ENCODE data around the gene VPS39. TPM values are rescaled to one million over a fixed set of nuclear protein-coding genes. Genes with fewer than 3 reads are reported as not detected.

The VPS39 gene
- total RNA-seq, 4 donors from 2014 or later: 24.4 to 57.2 (median 31.9) TPM

DNA sequence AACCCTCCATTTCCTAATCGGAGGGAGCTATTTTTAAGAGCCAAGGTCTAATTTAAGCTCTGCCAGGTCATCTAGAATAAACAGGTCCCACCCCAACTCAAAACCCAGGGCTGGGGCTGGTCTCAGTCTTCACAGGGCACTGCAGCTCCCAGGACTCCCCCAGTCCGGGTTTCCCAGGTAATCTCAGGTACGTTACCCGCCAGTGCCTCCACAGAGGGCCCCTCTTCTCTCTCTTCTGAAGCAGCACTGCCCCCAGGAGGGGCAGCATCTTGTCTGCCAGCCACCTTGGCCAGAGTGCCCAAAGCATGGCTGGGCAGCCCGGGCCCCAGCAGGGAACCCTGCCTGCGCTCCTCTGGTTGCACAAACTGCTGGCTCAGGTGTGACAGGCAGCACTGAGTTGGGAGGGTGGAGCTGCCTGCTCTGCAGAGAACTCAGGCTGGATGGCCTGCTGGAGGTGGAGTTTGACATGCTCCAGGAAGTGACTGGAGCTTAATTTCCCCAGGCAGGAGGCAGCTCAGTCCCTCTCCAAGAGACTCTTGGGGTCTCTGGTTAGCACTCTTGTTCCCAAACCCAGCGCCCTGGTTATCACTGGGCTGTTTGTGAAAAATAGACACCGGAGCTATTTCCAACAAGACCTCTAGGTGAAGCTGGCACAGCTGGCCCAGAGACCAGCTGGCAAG is 51.7 kb downstream of the VPS39 start, which contains the start of gene PLA2G4F:
TSS of gene PLA2G4F (minus strand) at position 394 of the 680 bp plus-strand sequence. CDS start at position 307, 87 bp downstream.
- TF ChIP-seq, protein P1, sequence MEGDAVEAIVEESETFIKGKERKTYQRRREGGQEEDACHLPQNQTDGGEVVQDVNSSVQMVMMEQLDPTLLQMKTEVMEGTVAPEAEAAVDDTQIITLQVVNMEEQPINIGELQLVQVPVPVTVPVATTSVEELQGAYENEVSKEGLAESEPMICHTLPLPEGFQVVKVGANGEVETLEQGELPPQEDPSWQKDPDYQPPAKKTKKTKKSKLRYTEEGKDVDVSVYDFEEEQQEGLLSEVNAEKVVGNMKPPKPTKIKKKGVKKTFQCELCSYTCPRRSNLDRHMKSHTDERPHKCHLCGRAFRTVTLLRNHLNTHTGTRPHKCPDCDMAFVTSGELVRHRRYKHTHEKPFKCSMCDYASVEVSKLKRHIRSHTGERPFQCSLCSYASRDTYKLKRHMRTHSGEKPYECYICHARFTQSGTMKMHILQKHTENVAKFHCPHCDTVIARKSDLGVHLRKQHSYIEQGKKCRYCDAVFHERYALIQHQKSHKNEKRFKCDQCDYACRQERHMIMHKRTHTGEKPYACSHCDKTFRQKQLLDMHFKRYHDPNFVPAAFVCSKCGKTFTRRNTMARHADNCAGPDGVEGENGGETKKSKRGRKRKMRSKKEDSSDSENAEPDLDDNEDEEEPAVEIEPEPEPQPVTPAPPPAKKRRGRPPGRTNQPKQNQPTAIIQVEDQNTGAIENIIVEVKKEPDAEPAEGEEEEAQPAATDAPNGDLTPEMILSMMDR (IDR thresholded peaks at IDR 0.05): peak in 1 of 6 experiments; percentile 17
- TF ChIP-seq POLR2A (IDR thresholded peaks at IDR 0.05): peak in 1 of 4 donors; percentile 59
- 25 to 54% methylated on average over 2 to 6 of the region's 8 CpGs for WGBS, 2 donors
- peak within 1 kb of the TSS; percentile 67 to 83 (median 76) for H3K27ac ChIP-seq
- H3K4me3 ChIP-seq: peak within 1 kb of the TSS; percentile 32 to 58 (median 44)
- intact Hi-C loops (cut with DNase I): no loop called here
- H3K4me1 ChIP-seq: peaks cover 12 to 75% (median 29%) of the 10 kb centered on the region in 3 donors
- no peaks in the 10 kb centered on the region for H3K9me3 ChIP-seq
- no peak for DNase-seq
- no peaks in the 10 kb centered on the region for H3K27me3 ChIP-seq
- H3K36me3 ChIP-seq: peaks cover 0 to 28% (median 22%) of the 10 kb centered on the region in 3 donors

DNA sequence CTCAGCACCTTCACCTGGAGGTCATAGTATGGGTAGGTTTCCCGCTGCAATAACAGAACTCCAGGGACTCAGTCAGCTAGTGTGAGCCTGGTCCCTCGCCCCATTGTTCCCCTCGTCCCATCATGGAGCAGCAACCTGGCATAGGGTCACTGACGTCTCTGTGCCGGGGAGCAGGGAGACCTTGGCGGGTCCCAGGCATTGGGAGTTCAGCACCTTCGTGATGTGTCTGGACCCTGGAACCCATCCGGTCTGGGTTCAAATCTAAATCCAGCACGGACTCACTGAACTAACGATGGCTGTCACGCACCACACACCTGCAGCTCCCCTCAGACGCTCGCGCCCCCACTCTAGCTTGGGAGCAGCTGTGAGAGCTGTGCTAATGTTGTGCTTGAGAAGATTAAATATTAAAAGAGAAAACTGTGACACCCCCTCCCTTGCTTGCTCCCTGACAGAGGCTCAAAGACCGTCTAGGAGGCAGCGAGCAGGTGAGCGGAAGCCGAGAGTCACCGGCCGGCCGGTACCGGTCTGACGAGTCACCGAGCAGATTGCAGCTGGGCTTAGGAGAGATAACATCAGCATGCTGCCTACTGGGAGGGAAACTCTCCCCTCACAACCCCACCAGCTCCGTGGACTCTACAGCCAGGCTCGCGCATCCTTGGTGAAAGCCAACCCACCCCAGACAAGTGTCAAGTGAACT is 52.4 kb downstream of the VPS39 start:
- intact Hi-C loops (cut with DNase I): no loop called here
- Histone ChIP-seq H3K9me3 (no peaks in the 10 kb centered on the region), H3K27me3 (no peaks in the 10 kb centered on the region), H3K4me1 (peaks cover 12 to 82% (median 32%) of the 10 kb centered on the region in 3 donors), H3K36me3 (peaks cover 0 to 21% (median 20%) of the 10 kb centered on the region in 3 donors), H3K27ac (peak overlapping the region; percentile 67 to 83 (median 76)), H3K4me3 (peak overlapping the region; percentile 32 to 58 (median 44))
- no peak for DNase-seq
- WGBS, 2 donors: 18 to 42% methylated on average over 8 to 10 of the region's 27 CpGs
- TF ChIP-seq POLR2A (IDR thresholded peaks at IDR 0.05): no peak
- TF ChIP-seq, protein P1 (IDR thresholded peaks at IDR 0.05): no peak

DNA sequence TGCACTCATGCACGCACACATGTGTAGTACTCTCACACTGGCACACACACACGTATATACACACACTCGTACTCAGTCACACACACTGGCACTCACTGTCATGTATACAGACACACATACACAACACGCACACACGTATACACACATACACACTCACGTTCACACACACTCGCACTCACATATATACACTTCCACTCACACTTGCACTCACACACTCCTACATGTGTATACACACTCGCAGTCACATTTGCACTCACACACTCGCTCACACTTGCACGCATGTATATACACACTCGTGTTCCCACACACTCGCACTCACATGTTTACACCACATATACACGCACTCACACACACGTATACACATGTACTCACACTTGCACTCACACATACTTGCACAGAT is 53.1 kb downstream of the VPS39 start:
- peaks cover 12 to 89% (median 32%) of the 10 kb centered on the region in 3 donors for H3K4me1 ChIP-seq
- intact Hi-C loops (cut with DNase I): no loop called here
- 62 to 66% methylated on average over 14 of the region's 14 CpGs for WGBS, 2 donors
- no peaks in the 10 kb centered on the region for H3K9me3 ChIP-seq
- DNase-seq: no peak
- peaks cover 0 to 14% (median 12%) of the 10 kb centered on the region in 3 donors for H3K36me3 ChIP-seq
- H3K4me3 ChIP-seq: peak overlapping the region; percentile 32 to 58 (median 44)
- H3K27ac ChIP-seq: no peak overlapping the region
- no peaks in the 10 kb centered on the region for H3K27me3 ChIP-seq
- no peak for TF ChIP-seq POLR2A (IDR thresholded peaks at IDR 0.05)
- TF ChIP-seq, protein P1 (IDR thresholded peaks at IDR 0.05): no peak

DNA sequence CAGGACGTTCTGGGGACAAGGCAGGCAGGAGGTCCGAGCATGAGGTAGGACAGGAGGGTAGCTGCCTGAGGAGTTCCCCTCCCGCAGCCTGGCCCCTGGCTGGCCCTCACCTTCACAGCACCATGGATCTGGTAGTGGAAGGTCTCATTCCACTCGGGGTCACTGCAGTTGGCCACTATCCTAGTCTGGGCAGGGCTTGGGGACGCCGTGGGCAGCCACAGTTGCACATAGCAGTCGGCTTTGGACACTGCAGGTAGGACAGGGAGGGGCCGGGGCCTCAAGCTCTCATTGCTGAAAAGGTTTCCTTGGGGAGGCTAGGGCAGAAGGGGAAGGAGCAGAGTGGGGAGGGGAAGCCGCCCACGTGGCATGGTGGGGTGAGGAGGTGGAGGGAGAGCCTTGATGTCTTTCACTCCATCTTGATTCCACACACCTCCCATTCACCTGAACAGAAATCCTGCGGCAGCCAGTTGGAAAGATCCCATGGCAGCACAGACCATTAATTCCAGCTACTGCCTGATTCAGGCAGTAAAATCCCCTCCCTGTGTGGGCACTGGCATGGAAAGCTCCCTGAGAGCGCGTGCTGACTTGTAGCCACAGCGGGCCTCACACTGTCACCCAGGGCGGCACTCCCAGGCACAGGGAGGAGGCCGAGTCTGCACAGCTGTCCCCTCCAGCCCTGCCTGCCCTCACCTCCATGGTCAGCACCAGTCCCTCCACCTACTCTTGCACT is 53.7 kb downstream of the VPS39 start:
- Histone ChIP-seq H3K9me3 (no peaks in the 10 kb centered on the region), H3K27ac (peak overlapping the region; percentile 28 to 44 (median 35)), H3K27me3 (no peaks in the 10 kb centered on the region), H3K4me1 (peaks cover 12 to 90% (median 32%) of the 10 kb centered on the region in 3 donors), H3K4me3 (peak overlapping the region in 1 of 4 donors; percentile 45), H3K36me3 (peaks cover 0 to 8% (median 6%) of the 10 kb centered on the region in 3 donors)
- 45 to 72% methylated on average over 7 to 14 of the region's 16 CpGs for WGBS, 2 donors
- no peak for DNase-seq
- TF ChIP-seq, protein P1 (IDR thresholded peaks at IDR 0.05): no peak
- TF ChIP-seq POLR2A (IDR thresholded peaks at IDR 0.05): no peak
- intact Hi-C loops (cut with DNase I): no loop called here
